HAP-1 (cell line): Measurements from ENCODE around the gene CHN1.

ENCODE experiments used
- DNase-seq, 2 experiments: peaks; one replicate each; pipeline ENCODE4 v3.0.0-alpha.2; 2016 to 2020; ENCODE audit warnings: low spot score in 2 of 2
- H3K27me3 ChIP-seq: fragments of 250-450 bp; sonication (Bioruptor Pico); 2 replicates; pipeline ENCODE4 v1.5.1; 2020; ENCODE audit warnings: low read depth, mild to moderate bottlenecking, moderate library complexity
- H3K36me3 ChIP-seq: fragments of 250-450 bp; sonication (Bioruptor Pico); replicated peaks from 2 replicates; pipeline ENCODE4 v1.5.1; 2020; ENCODE audit warnings: mild to moderate bottlenecking
- H3K4me1 ChIP-seq: fragments of 250-450 bp; sonication (Bioruptor Pico); 2 replicates; pipeline ENCODE4 v1.5.1; 2020; ENCODE audit warnings: mild to moderate bottlenecking
- H3K4me3 ChIP-seq: fragments of 250-450 bp; sonication (Bioruptor Pico); 2 replicates; pipeline ENCODE4 v1.5.1; 2020; ENCODE audit warnings: mild to moderate bottlenecking, moderate library complexity
- H3K9me3 ChIP-seq: fragments of 250-450 bp; sonication (Bioruptor Pico); 2 replicates; pipeline ENCODE4 v1.5.1; 2020; ENCODE audit warnings: mild to moderate bottlenecking, moderate library complexity
- in situ Hi-C: fragments of 300-500 bp; cut with MboI; formaldehyde crosslinking; loops from 3 replicates; pipeline ENCODE4 v1.14.3; 2020; ENCODE audit warnings: low sequenced_read_pairs, inconsistent platforms, mixed read lengths

The CHN1 gene

GRCh38 chr2:174959787-174960186 lies 45.4 kb downstream of the CHN1 start:
- Histone ChIP-seq H3K4me1 (peaks cover 38% of the 10 kb centered on the region), H3K4me3 (no peak overlapping the region), H3K27me3 (no peaks in the 10 kb centered on the region), H3K9me3 (no peaks in the 10 kb centered on the region), H3K36me3 (no peaks in the 10 kb centered on the region)
- DNase-seq = no peak
- in situ Hi-C loops = no loop called here

GRCh38 chr2:174957050-174957449 lies 48.1 kb downstream of the CHN1 start:
- H3K4me3 ChIP-seq = no peak overlapping the region
- peaks cover 27% of the 10 kb centered on the region for H3K4me1 ChIP-seq
- in situ Hi-C loops = no loop called here
- no peaks in the 10 kb centered on the region for H3K27me3 ChIP-seq
- H3K36me3 ChIP-seq = no peaks in the 10 kb centered on the region
- no peaks in the 10 kb centered on the region for H3K9me3 ChIP-seq
- no peak for DNase-seq

DNA sequence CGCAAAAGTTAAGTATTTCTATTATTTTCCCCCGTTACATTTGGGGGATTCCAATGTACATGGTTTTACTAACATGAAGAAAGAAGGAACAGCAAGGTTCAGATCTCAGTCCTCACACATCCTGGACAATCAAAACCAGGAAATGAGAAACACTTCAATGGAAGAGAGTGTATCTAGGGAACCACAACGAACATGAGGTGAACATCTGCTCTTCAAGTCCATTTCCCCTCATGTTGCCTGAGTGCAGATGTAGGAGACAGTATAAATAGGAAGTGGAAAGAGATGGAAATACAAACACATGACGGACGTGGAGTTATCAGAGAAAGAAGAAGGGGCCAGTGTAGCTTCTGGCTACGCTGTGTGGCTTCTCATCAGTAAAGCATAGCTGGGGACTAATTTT lies 52.6 kb downstream of the CHN1 start:
- Histone ChIP-seq H3K36me3 (no peaks in the 10 kb centered on the region), H3K4me1 (peaks cover 31% of the 10 kb centered on the region), H3K27me3 (no peaks in the 10 kb centered on the region), H3K9me3 (no peaks in the 10 kb centered on the region), H3K4me3 (no peak overlapping the region)
- in situ Hi-C loops = no loop called here
- DNase-seq = no peak

GRCh38 chr2:174951745-174952144 lies 53.4 kb downstream of the CHN1 start:
- Histone ChIP-seq H3K4me1 (peaks cover 27% of the 10 kb centered on the region), H3K27me3 (no peaks in the 10 kb centered on the region), H3K36me3 (no peaks in the 10 kb centered on the region), H3K4me3 (no peak overlapping the region), H3K9me3 (no peaks in the 10 kb centered on the region)
- peak in 1 of 2 experiments; percentile 89 for DNase-seq
- in situ Hi-C loops = no loop called here

DNA sequence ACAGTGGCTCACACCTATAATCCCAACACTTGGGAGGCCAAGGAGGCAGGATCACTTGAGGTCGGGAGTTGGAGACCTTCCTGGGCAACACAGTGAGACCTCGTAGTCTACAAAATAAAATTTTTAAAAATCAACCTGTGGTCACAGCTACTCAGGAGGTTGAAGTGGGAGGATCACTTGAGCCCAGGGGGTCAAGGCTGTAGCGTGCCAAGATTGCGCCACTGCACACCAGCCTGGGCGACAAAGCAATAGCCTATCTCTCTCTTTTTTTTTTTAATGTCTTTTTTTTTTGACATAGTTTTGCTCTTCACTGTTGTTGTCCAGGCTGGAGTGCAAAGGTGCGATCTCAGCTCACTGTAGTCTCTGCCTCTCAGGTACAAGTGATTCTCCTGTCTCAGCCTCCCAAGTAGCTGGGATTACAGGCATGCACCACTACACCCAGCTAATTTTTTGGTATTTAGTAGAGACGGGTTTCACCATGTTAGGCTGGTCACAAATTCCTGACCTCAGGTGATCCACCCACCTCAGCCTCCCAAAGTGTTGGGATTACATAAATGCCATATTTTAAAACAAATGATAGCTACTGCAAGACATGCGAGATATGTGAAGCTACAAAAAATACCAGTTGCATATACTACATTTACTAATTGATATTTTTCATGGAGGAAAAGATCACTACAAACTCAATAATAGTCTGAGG lies 55.0 kb downstream of the CHN1 start:
- DNase-seq = no peak
- no peaks in the 10 kb centered on the region for H3K27me3 ChIP-seq
- no peak overlapping the region for H3K4me3 ChIP-seq
- H3K4me1 ChIP-seq = peaks cover 27% of the 10 kb centered on the region
- no peaks in the 10 kb centered on the region for H3K9me3 ChIP-seq
- in situ Hi-C loops = no loop called here
- H3K36me3 ChIP-seq = no peaks in the 10 kb centered on the region

DNA sequence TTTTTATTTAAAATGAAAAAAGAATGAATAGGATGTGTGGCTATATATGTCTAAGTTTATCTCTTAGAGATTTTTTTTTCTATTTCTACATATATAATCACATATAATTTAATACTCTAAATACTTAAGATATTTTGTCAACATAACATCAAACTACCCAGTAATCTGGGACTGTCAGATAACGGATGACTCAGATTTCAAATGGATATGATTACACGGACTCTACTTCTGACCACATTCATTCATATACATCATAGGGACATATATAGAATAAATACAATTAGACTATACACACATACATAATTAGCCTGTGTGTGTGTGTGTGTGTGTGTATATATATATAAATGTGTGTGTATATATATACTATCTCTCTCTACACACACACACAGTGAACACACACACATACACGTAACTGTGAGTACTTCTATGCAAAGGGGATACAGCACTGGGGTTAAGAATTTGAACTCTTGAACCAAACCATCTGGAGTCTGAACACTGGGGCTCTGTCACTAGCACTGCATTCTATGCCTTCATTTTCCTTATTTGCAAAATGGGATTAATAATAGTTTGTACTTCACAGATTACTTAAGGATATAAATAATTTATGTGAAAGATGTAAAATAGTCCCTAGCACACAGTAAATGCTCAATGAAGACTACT lies 59.5 kb downstream of the CHN1 start:
- DNase-seq = no peak
- Histone ChIP-seq H3K4me3 (no peak overlapping the region), H3K9me3 (no peaks in the 10 kb centered on the region), H3K36me3 (no peaks in the 10 kb centered on the region), H3K27me3 (no peaks in the 10 kb centered on the region), H3K4me1 (peaks cover 27% of the 10 kb centered on the region)
- in situ Hi-C loops = no loop called here

DNA sequence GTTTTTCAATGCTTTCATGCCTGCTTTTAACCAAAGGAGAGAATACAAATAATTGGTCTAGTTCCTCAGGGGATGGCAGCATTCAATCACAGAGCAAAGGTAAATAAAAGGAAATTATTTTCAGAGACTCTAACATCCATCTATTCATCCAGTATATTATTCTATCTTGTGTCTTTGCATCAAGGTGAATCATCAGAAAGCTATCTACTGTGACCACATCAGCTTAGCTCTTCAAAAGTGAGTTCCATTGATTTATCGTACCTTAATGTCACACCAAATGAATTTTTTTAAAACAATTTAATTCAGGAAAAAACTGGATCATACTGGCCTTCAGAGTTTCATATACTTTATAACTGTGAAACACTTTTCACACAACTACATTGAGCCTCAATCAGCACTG lies 66.1 kb downstream of the CHN1 start:
- no peak overlapping the region for H3K4me3 ChIP-seq
- no peak for DNase-seq
- peaks cover 7% of the 10 kb centered on the region; the same call in 1 of the 2 replicates for H3K9me3 ChIP-seq
- peaks cover 18% of the 10 kb centered on the region for H3K4me1 ChIP-seq
- no peaks in the 10 kb centered on the region; the same call in 1 of the 2 replicates for H3K36me3 ChIP-seq
- no peaks in the 10 kb centered on the region for H3K27me3 ChIP-seq
- in situ Hi-C loops = no loop called here

- H3K4me1 ChIP-seq = peaks cover 7% of the 10 kb centered on the region
- peaks cover 7% of the 10 kb centered on the region for H3K36me3 ChIP-seq
- in situ Hi-C loops = no loop called here
- H3K9me3 ChIP-seq = peaks cover 13% of the 10 kb centered on the region
- no peak for DNase-seq
- no peaks in the 10 kb centered on the region for H3K27me3 ChIP-seq
- no peak overlapping the region for H3K4me3 ChIP-seq
These were observed 73.5 kb downstream of the CHN1 start for GRCh38 chr2:174931724-174932123.

DNA sequence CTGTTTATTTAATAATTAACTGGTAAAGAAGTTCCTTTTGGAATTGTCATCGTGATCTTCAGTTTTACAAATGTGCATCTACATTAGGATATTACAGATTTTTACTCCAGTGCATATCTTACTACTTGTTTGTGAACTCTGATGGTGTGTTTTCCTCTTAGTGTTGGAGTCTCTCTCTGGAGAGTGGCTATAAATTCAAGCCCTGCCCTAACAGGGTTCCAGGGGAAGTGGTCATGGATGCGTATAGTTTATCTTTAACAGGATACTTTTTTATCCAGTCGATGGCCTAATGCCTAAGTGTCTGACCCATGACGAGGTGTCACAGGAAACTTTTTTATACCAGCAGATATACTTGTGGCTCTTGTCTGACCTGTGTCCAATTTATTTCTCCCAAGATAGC lies 75.4 kb downstream of the CHN1 start:
- no peak for DNase-seq
- H3K36me3 ChIP-seq = peaks cover 7% of the 10 kb centered on the region
- peaks cover 13% of the 10 kb centered on the region for H3K9me3 ChIP-seq
- in situ Hi-C loops = no loop called here
- peaks cover 23% of the 10 kb centered on the region for H3K4me1 ChIP-seq
- no peak overlapping the region for H3K4me3 ChIP-seq
- no peaks in the 10 kb centered on the region for H3K27me3 ChIP-seq

GRCh38 chr2:174925046-174925784 lies 80.0 kb downstream of the CHN1 start:
- in situ Hi-C loops = no loop called here
- Histone ChIP-seq H3K9me3 (no peaks in the 10 kb centered on the region; the same call in 1 of the 2 replicates), H3K4me3 (no peak overlapping the region), H3K27me3 (no peaks in the 10 kb centered on the region), H3K4me1 (peaks cover 34% of the 10 kb centered on the region), H3K36me3 (no peaks in the 10 kb centered on the region)
- DNase-seq = peak; percentile 27 to 40

DNA sequence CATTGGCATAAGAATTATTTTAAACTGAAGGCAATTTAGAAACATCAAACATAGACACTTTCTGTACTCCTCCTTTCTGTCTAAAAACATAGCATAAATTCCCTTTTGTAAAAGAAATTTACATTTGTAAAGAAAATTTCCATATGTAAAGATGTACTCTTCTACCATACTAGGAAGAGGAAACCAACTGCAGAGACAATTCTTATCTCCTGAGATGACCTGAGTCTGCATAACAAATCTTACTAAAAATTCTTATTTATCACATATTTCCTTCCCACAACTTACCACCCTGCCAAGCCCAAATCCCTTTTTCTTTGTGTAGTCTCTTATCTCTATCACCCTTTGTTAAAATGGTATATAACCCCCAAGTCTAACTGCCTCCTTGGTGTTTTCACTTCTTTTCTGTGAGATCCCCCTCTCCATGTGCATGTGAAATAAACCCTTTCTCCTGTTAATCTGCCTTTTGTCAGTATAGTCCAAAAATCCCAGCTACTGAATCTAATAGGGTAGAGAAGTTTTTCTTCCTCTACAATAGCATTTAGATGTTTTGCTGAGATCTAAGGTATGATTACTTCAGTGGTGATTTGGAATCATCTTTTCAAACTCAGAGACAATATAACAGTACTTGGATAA lies 81.0 kb downstream of the CHN1 start:
- no peak overlapping the region for H3K4me3 ChIP-seq

DNA sequence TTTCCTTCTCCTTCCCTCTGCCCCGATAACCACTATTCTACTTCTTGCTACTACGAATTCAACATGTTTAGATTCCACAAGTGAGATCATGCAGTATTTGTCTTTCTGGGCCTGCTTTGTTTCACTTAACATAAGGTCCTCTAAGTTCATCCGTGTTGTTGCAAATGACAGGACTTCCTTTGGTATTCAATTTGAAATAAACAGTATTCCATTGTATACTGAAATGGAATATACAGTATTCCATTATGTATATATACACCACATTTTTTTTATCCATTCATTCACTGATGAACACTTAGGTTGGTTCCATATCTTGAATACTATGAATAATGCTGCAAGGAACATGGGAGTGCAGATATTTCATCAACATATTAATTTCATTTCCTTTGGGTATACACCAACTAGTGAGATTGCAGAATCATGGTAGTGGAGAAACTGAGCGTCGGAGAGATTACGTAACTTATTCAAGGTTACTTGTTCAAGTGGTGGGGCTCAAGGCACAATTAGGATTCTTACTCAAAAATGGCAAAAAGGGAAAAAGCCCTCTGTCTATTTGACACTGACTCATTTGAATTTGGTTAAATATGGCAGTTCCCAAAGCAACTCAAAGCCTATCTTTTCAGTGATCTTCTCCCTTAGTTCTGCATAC lies 85.1 kb downstream of the CHN1 start:
- peaks cover 54% of the 10 kb centered on the region for H3K4me1 ChIP-seq
- no peak overlapping the region for H3K4me3 ChIP-seq
- H3K9me3 ChIP-seq = no peaks in the 10 kb centered on the region; the same call in 1 of the 2 replicates
- no peak for DNase-seq
- H3K27me3 ChIP-seq = no peaks in the 10 kb centered on the region
- H3K36me3 ChIP-seq = no peaks in the 10 kb centered on the region
- in situ Hi-C loops = no loop called here

More for the DNA sequence above, 81.0 kb downstream of the CHN1 start:
- in situ Hi-C loops = no loop called here
- peaks cover 44% of the 10 kb centered on the region for H3K4me1 ChIP-seq
- no peaks in the 10 kb centered on the region for H3K36me3 ChIP-seq
- peak; percentile 49 to 98 for DNase-seq
- no peaks in the 10 kb centered on the region; the same call in 1 of the 2 replicates for H3K9me3 ChIP-seq
- H3K27me3 ChIP-seq = no peaks in the 10 kb centered on the region

DNA sequence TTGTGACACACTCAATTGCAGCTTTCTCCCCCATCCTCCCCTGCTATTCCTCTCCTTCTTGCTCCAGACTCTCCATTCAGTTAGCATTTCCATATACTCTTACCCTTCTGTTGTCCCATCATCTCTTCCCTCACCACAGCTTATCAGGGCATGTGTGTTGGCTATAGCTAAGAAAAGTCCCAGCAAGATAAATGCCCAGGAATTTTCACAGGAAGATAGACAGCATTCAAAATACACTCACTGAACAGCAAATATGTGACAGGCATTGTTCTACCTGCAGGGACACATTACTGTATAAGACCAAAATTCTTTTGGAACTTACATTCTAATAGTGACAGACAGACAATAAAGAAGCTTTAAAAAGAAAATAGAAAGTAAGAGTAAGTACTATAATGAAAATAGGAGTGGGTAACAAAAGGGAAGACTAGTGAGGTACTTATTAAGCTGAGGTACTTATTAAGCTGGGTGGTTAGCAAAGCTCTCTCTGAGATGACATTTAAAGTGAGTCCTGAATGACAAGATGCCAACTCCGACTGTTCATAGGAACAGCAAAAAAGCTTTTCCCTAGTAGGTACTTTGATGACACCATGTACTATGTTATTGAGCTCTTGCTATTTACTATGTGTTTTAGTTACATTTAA lies 86.2 kb downstream of the CHN1 start:
- no peak overlapping the region for H3K4me3 ChIP-seq
- in situ Hi-C loops = no loop called here
- no peaks in the 10 kb centered on the region for H3K36me3 ChIP-seq
- peaks cover 57% of the 10 kb centered on the region for H3K4me1 ChIP-seq
- no peaks in the 10 kb centered on the region; the same call in 1 of the 2 replicates for H3K9me3 ChIP-seq
- peak; percentile 19 to 79 for DNase-seq
- no peaks in the 10 kb centered on the region for H3K27me3 ChIP-seq
